Measurements from ENCODE around the gene LCOR. TPM values are rescaled to one million over a fixed set of nuclear protein-coding genes. Genes with fewer than 3 reads are reported as not detected.

LCOR gene
- total and polyA plus RNA-seq, 2 donors = 3.2 to 91.7 TPM

DNA sequence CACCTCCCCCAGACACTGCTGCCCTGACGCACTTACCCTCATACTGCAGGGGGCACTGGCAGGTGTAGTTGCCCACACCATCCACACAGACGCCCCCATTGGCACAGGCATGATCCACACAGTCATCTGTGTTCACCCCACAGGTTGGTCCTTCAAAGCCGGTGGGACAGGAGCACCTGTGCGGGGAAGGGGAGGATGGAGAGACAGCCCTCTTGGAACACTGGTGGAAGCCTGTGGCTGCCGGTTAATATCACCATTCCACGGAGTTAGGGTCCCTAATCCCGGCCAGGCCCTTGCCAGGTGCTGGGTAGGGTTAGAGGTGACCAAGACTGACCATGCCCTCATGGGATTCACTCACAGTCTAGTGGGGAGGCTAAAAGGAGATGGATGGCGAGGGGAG, 181.9 kb downstream of the LCOR start:
- Histone ChIP-seq H3K36me3 (ENCODE audit: insufficient read depth) (no peaks in the 10 kb centered on the region), H3K27ac (ENCODE audit: low read depth) (no peak overlapping the region), H3K4me3 (ENCODE audit: low read depth, low read length) (no peak overlapping the region), H3K4me1 (ENCODE audit: insufficient read depth) (no peaks in the 10 kb centered on the region)
- 93% methylated on average over 8 of the region's 8 CpGs for WGBS
- no peak for DNase-seq (ENCODE audit: extremely low spot score)

GRCh38 chr10:97015240-97015639, 183.1 kb downstream of the LCOR start:
- Histone ChIP-seq H3K27ac (ENCODE audit: low read depth) (no peak overlapping the region), H3K4me1 (ENCODE audit: insufficient read depth) (no peaks in the 10 kb centered on the region), H3K4me3 (ENCODE audit: low read depth, low read length) (no peak overlapping the region), H3K36me3 (ENCODE audit: insufficient read depth) (no peaks in the 10 kb centered on the region)
- DNase-seq (ENCODE audit: extremely low spot score) = no peak
- 48% methylated on average over 1 of the region's 1 CpG for WGBS

DNA sequence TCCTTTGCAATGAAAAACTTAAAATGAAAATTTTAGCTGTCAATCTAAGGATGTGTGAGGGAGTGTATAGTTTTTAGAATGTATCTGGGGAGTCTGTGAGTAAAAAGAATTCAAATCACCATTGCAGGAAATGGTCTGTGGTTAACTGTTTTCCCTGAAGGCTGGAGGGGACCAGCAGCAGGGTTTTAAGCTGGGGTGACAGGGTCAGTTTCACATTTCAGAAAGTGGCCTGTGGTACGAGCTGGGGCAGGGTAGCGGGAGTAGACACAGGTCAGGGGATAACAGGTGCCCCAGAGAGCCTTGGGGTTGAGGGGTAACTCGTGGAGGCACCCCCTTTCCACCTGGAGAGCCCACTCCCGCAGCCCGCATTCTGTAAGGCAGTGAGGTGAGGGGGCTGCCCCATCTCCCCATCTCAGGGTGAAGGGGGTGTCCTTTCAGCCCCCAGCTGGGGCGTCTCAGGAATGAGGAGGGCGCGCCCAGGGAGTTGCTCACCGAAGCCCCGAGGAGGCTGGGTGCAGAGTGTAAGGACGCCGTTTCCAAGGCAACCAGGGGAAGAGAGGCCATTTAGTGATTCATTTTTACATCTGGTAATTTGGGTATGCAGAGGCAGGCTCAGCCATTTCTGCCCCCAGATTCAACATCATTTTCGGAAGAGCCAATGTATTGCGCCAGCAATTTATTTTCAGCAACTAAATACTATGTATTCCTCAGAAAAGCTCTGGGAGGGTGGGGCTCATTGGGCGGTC, 184.8 kb downstream of the LCOR start:
- DNase-seq (ENCODE audit: extremely low spot score) = no peak
- Histone ChIP-seq H3K4me1 (ENCODE audit: insufficient read depth) (no peaks in the 10 kb centered on the region), H3K27ac (ENCODE audit: low read depth) (no peak overlapping the region), H3K36me3 (ENCODE audit: insufficient read depth) (no peaks in the 10 kb centered on the region), H3K4me3 (ENCODE audit: low read depth, low read length) (no peak overlapping the region)
- 84% methylated on average over 15 of the region's 15 CpGs for WGBS

DNA sequence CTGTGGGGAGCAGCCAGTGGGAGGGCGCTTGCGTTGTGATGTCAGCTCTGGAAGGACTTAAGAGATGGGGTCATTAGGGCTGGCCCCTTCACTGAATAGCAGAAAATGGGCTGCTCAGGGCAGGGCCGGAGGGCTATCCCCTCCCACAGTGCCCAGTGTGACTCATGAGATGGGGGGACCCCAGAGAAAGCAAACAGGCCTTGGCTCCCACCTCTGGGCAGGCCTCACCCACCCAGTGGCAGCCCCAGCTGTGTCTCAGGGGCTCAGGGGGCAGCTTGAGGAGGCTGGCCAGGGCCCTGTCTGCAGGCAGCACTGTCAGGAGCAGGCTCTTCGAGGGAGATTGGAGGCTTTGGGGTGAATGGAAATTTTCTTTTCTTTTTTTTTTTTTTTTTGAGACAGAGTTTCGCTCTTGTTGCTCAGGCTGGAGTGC, 185.4 kb downstream of the LCOR start:
- 88% methylated on average over 5 of the region's 5 CpGs for WGBS
- no peak for DNase-seq (ENCODE audit: extremely low spot score)

DNA sequence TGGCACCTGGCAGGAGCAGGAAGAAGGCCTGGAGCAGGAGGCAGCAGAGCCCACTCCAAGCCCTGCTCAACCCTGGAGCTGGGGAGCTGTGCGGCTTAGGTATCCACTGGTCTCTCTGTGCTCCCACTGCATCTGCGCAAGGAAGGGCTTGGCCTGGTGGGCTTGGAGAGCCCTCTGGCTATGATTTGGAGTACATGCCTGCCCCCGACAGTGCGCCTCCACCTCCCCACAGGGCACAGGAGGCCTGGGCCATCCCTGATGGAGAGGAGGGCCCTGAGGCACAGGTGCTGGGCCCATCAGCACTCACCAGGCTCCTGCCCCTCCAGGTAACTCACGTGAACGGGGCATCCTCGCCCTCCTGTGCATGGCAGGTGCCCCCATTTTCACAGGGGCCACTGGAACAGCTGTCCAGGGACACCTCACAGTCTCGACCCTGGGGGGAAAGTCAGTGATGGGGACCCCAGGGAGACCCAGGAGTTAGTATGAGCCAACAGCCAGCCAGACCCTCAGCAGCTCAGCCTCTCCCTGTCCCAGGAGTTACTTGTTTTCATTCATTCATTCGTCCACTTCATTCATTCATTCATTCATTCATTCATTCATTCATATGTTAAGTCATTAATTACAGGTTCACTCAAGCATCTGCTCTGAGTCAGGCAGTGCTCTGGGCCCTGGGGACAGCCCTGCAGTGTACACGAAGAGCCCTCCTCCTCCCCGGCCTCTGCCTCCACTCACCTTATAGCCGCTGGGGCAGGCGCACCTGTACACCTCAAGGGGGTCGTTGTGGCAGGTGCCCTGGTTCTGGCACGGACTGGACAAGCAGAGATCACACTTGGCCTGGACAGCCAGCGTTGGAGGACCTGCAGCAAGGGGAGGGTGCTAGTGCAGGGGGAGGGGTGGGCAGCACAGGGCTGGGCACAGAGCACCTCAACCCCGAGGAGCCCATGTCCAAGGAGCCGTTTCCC, 186.4 kb downstream of the LCOR start:
- Histone ChIP-seq H3K36me3 (ENCODE audit: insufficient read depth) (no peaks in the 10 kb centered on the region), H3K27ac (ENCODE audit: low read depth) (no peak overlapping the region), H3K4me3 (ENCODE audit: low read depth, low read length) (no peak overlapping the region), H3K4me1 (ENCODE audit: insufficient read depth) (no peaks in the 10 kb centered on the region)
- DNase-seq (ENCODE audit: extremely low spot score) = no peak
- 92% methylated on average over 18 of the region's 18 CpGs for WGBS

More for the DNA sequence above, 185.4 kb downstream of the LCOR start:
- H3K27ac ChIP-seq (ENCODE audit: low read depth) = no peak overlapping the region
- no peak overlapping the region for H3K4me3 ChIP-seq (ENCODE audit: low read depth, low read length)
- no peaks in the 10 kb centered on the region for H3K36me3 ChIP-seq (ENCODE audit: insufficient read depth)
- no peaks in the 10 kb centered on the region for H3K4me1 ChIP-seq (ENCODE audit: insufficient read depth)

DNA sequence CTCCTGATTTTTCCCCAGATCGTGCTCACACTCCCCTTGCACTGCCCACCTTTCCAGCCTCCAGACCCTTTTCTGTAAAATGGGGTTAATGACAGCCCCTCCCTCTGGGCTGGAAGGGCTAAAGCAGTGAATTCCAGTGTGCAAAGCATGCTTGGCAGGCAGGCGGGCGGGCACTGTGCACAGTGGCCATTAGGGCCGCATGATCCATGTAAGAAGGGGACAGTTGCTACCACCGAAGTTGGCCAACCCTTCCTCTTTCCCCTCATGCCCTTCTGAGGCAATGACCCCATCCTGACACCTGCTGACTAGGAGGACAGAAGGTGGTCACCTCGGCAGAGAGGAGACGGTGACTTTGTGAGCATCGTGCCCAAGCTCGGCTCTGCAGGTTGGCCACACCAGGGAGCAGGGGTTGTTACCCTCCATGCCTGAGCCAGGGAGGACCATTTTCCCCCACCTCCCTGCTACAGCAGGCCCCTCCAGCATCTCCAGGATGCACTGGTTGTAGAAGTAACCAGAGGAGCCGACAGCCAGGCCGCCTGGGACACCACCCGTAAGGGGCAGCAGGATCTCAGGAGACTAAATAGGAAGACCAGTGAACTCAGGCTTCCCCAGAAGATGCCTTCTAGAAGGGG, 187.2 kb downstream of the LCOR start:
- no peak for DNase-seq (ENCODE audit: extremely low spot score)
- H3K36me3 ChIP-seq (ENCODE audit: insufficient read depth) = no peaks in the 10 kb centered on the region
- 95% methylated on average over 12 of the region's 12 CpGs for WGBS
- no peak overlapping the region for H3K27ac ChIP-seq (ENCODE audit: low read depth)
- H3K4me1 ChIP-seq (ENCODE audit: insufficient read depth) = no peaks in the 10 kb centered on the region
- H3K4me3 ChIP-seq (ENCODE audit: low read depth, low read length) = no peak overlapping the region

DNA sequence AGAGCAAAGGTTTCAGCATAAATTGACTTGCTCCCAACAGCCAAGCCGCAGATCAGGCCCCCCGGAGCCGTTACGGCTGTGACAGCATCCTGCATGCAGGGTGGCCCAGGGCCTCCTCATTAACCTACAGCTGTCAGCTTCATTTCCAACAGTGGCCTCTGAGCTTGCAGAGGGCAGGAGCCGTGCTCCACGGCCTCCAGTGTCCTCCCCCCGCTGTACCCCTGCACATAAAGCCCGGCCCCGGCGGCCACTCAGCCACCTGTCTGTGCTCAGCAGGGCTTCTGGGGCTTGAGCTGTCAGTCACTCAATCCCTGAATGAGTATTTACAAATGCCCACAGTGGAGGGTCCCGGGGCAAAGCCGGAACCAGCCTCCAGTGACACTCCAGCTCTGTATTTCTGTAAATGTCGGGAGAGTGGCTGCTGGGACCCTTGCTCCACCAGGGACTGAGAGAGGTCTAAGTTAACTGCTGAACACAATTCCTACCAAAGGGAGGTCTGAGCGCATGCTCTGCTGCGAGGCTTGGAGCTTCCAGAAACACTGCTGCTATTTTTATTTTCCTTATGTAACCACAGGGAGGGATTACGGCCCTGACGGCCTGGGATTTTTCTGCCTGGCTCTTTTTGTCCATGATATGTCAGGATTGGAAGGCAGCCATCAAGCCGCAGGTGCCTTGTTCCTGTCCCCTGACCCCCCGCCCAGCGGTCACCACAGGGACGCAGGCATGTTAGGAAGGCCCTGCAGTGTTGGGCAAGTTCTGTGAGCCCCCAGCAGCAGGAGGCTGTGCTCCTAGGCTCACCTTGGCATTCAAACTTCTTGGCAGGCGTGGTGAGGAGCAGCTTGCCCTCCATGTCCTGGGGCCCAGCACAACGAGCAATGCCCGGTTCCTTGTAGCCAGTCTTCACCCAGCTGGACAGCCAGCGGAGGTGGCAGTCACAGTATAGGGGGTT, 188.6 kb downstream of the LCOR start:
- no peak for DNase-seq (ENCODE audit: extremely low spot score)
- WGBS = 33% methylated on average over 25 of the region's 25 CpGs
- no peaks in the 10 kb centered on the region for H3K36me3 ChIP-seq (ENCODE audit: insufficient read depth)
- no peak overlapping the region for H3K4me3 ChIP-seq (ENCODE audit: low read depth, low read length)
- H3K27ac ChIP-seq (ENCODE audit: low read depth) = no peak overlapping the region
- no peaks in the 10 kb centered on the region for H3K4me1 ChIP-seq (ENCODE audit: insufficient read depth)

DNA sequence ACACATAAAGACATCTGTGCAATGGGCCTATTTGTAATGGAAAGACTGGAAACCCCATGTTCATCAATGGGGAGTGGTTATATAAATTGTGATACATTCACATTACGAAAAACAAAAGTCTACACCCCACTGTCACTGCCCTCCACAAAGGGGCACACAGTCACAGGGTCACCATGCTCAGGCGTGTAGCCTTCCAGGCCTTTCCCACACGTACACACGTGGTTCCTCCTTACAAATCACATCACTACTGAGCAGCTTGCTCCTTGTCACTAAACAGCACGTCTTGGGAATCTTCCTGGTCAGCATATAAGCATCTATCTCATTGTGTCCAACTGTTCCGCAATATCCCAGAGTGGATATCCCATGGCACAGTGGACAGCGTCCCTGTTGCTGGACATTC, 190.5 kb downstream of the LCOR start:
- Histone ChIP-seq H3K36me3 (ENCODE audit: insufficient read depth) (no peaks in the 10 kb centered on the region), H3K4me1 (ENCODE audit: insufficient read depth) (no peaks in the 10 kb centered on the region), H3K4me3 (ENCODE audit: low read depth, low read length) (no peak overlapping the region), H3K27ac (ENCODE audit: low read depth) (no peak overlapping the region)
- DNase-seq (ENCODE audit: extremely low spot score) = no peak
- 98% methylated on average over 7 of the region's 7 CpGs for WGBS

DNA sequence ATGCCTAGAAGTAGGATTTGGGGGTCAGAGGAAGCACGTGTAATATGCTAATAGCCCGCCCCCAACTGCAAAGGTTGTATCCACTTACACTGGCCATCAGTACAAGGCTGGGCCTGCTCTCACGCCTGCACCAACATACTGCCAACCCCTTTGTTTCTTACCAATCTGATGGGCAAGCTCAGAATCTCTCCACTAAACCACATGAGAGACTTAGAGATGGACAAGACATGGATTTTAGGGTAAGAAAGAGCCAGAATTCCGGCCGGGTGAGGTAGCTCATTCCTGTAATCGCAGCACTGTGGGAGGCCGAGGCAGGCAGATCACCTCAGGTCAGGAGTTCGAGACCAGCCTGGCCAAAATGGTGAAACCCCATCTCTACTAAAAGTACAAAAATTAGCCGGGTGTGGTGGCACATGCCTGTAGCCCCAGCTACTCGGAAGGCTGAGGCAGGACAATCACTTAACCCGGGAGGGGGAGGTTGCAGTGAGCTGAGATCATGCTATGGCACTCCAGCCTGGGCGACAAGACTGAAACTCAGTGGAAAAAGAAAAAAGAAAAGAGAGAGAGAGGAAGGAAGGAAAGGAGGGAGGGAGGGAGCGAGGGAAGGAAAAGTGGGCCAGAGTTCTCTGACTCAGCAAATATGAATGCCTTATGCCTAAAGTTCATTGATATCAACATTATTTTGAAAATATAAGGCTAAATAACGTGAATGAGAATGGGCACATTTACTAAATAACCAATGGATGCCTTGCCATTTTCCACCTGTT, 191.5 kb downstream of the LCOR start:
- Histone ChIP-seq H3K36me3 (ENCODE audit: insufficient read depth) (no peaks in the 10 kb centered on the region), H3K27ac (ENCODE audit: low read depth) (no peak overlapping the region), H3K4me1 (ENCODE audit: insufficient read depth) (no peaks in the 10 kb centered on the region), H3K4me3 (ENCODE audit: low read depth, low read length) (no peak overlapping the region)
- 63% methylated on average over 14 of the region's 14 CpGs for WGBS
- no peak for DNase-seq (ENCODE audit: extremely low spot score)

DNA sequence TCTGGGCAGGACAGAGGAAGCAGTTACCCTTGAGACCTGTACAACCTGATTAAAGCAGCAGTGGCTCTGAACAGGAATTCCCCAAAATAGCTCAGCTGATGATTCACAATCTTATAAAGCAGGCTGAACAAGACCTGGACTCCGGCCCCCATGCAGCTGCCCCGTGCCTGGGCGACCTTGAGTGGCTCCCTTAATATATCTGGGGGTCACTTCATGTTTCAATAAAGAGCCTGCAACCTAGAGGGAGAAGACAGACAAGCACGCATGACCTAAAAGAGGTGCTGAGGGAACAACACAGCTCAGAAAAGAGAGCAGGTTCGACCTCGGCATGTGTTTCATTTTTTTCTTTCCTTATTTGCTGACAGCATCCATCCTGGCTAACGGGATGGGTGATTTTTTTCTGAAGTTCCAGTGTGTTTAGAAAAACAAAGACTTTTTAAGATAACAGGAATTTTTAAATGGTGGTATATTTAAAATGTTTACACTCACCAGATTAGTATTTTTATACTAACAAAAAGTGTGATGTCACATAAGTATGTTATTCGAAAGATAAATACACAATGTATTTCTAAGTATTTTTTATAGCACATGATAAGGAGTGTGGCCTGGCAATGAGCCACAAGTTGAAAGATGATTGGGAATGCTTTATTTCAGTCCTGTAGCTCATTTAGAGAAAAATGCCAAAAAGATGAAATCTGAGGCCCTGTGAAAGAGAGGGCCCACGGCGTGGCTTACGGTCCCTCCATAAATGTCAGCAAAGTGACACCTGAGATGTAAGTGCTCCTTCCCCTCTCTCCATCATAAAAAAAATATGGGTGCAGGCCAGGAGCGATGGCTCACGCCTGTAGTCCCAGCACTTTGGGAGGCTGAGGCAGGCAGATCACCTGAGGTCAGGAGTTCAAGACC, 192.3 kb downstream of the LCOR start:
- H3K4me3 ChIP-seq (ENCODE audit: low read depth, low read length) = no peak overlapping the region
- 21% methylated on average over 13 of the region's 13 CpGs for WGBS
- peak overlapping the region; percentile 26 for H3K27ac ChIP-seq (ENCODE audit: low read depth)
- no peaks in the 10 kb centered on the region for H3K36me3 ChIP-seq (ENCODE audit: insufficient read depth)
- H3K4me1 ChIP-seq (ENCODE audit: insufficient read depth) = no peaks in the 10 kb centered on the region
- no peak for DNase-seq (ENCODE audit: extremely low spot score)

GRCh38 chr10:97025613-97026242, 193.6 kb downstream of the LCOR start:
- no peak overlapping the region for H3K27ac ChIP-seq (ENCODE audit: low read depth)
- 78% methylated on average over 9 of the region's 9 CpGs for WGBS
- DNase-seq (ENCODE audit: extremely low spot score) = no peak
- H3K36me3 ChIP-seq (ENCODE audit: insufficient read depth) = no peaks in the 10 kb centered on the region
- H3K4me1 ChIP-seq (ENCODE audit: insufficient read depth) = no peaks in the 10 kb centered on the region
- H3K4me3 ChIP-seq (ENCODE audit: low read depth, low read length) = no peak overlapping the region
